ENCODE data around the gene DTWD2. TPM values are rescaled to one million over a fixed set of nuclear protein-coding genes. Genes with fewer than 3 reads are reported as not detected.

Gene DTWD2
- total and polyA plus RNA-seq, 12 donors, result 1.1 to 23.6 (median 8.5) TPM

- WGBS, 4 donors, result 30 to 33% (median 31%) methylated on average over 7 of the region's 7 CpGs
- no peaks in the 10 kb centered on the region for H3K27me3 ChIP-seq
- H3K4me1 ChIP-seq (replicated peaks in 1 of 2), result no peaks in the 10 kb centered on the region
- TF ChIP-seq CTCF (IDR thresholded peaks at IDR 0.05), result peak; percentile 63 to 79 (median 68)
- no peak for TF ChIP-seq POLR2A (IDR thresholded peaks at IDR 0.05)
- no peaks in the 10 kb centered on the region for H3K9me3 ChIP-seq (replicated peaks in 1 of 3)
- intact Hi-C loops (cut with DNase I), result loop anchor here in 1 of 2 donors (10.0 kb wide), 1 partner anchor 1337 kb away; no protein-coding TSS in a partner anchor
- H3K36me3 ChIP-seq (replicated peaks in 1 of 2), result no peaks in the 10 kb centered on the region
- peak overlapping the region in 3 of 5 donors; percentile 7 to 50 (median 48) for H3K27ac ChIP-seq
- peak; percentile 30 to 75 (median 54) for DNase-seq
- peak overlapping the region in 1 of 4 donors; percentile 27 for H3K4me3 ChIP-seq
Observed at GRCh38 chr5:118791926-118792734, 196.2 kb downstream of the DTWD2 start.

GRCh38 chr5:118789366-118789765 lies 199.0 kb downstream of the DTWD2 start:
- intact Hi-C loops (cut with DNase I), result no loop called here
- Histone ChIP-seq H3K4me3 (no peak overlapping the region), H3K27me3 (no peaks in the 10 kb centered on the region), H3K9me3 (replicated peaks in 1 of 3) (no peaks in the 10 kb centered on the region), H3K36me3 (replicated peaks in 1 of 2) (no peaks in the 10 kb centered on the region), H3K4me1 (replicated peaks in 1 of 2) (no peaks in the 10 kb centered on the region), H3K27ac (no peak overlapping the region)
- TF ChIP-seq POLR2A (IDR thresholded peaks at IDR 0.05), result no peak
- no peak for TF ChIP-seq CTCF (IDR thresholded peaks at IDR 0.05)
- DNase-seq, result no peak

GRCh38 chr5:118788351-118788750 lies 200.0 kb downstream of the DTWD2 start:
- WGBS, 4 donors, result 87 to 97% (median 94%) methylated on average over 2 of the region's 2 CpGs
- no peaks in the 10 kb centered on the region for H3K27me3 ChIP-seq
- no peak overlapping the region for H3K4me3 ChIP-seq
- intact Hi-C loops (cut with DNase I), result no loop called here
- no peak for TF ChIP-seq POLR2A (IDR thresholded peaks at IDR 0.05)
- H3K4me1 ChIP-seq (replicated peaks in 1 of 2), result no peaks in the 10 kb centered on the region
- H3K9me3 ChIP-seq (replicated peaks in 1 of 3), result no peaks in the 10 kb centered on the region
- no peak for DNase-seq
- H3K36me3 ChIP-seq (replicated peaks in 1 of 2), result no peaks in the 10 kb centered on the region
- H3K27ac ChIP-seq, result no peak overlapping the region

Small RNAs within 50 kb of the gene (microRNA-seq; reads per million reads assigned to microRNA genes)
- gene MIR1244-2, result 0 reads per million in 3 donors

Small RNAs within 50 kb of the gene (small RNA-seq; reads per million reads assigned to genes)
- 0 reads per million in 2 donors for gene RNU6-373P

Other genes starting within 250 kb of the DTWD2 start
- gene DMXL1, start 82.5 kb upstream of the DTWD2 start, total RNA-seq, result 10 to 100 TPM; 32.2 to 91.1 (median 43.0) TPM
- 10 to 100 TPM; 15.1 to 25.2 (median 22.3) TPM for gene DMXL1, start 82.5 kb upstream of the DTWD2 start, polyA plus RNA-seq

All from adrenal gland (tissue), 12 donors.